ENCODE measurements around the gene TMEM271. TPM values are rescaled to one million over a fixed set of nuclear protein-coding genes. Genes with fewer than 3 reads are reported as not detected.
"Not testable (repeated sequence)": the region's sequence is repeated elsewhere in the genome, so short reads cannot be mapped to it uniquely, and the experiment has no call there.

The TMEM271 gene
- total RNA-seq, 2 experiments from 2014 or later = not detected

DNA sequence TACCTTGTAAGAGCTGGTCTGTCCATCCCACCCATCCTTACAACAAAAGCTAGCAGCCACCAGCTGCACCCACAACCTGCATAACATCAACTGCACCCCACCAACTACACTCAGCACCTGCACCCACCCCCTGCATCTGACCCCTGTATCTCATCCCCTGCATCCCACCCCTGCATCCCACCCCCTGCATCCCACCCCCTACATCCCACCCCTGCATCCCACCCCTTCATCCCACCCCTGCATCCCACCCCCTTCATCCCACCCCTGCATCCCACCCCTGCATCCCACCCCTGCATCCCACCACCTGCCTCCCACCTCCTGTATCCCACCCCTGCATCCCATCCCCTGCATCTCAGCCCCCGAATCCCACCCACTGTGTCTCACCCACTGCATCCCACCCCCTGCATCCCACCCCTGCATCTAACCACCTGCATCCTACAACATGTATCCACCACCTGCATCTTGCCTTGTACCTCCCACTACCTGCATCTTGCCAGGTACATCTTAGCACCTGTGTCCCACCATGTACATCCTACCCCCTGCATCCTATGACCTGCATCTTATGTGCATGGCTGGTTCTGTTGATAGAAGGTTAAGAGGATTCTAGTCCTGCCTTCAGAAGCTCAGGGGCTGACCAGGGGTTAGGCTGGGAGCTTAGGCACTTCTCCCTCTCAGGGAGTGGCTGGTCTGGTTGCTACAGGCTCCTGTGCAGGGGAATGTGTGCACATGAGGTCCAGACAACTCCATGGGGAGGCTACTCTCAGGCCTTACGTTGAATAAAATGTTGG is 9.4 kb downstream of the TMEM271 start:
- Histone ChIP-seq H3K36me3 (ENCODE audit: insufficient read depth, low read length) (no peaks in the 10 kb centered on the region), H3K9me3 (ENCODE audit: control insufficient read depth in 1 of 2, insufficient read depth in 1 of 2, low read length in 2 of 2) (peaks cover 0 to 23% of the 10 kb centered on the region in 2 experiments), H3K27ac (ENCODE audit: low read depth in 1 of 2, low read length in 2 of 2) (no peak overlapping the region), H3K4me3 (ENCODE audit: low read length) (no peak overlapping the region), H3K4me1 (ENCODE audit: insufficient read depth, low read length) (no peaks in the 10 kb centered on the region), H3K27me3 (ENCODE audit: control insufficient read depth in 1 of 2, insufficient read depth in 2 of 2, low read length in 2 of 2) (peaks cover 6 to 10% of the 10 kb centered on the region in 2 experiments)
- H3K9me3 Mint-ChIP-seq = peaks cover 19% of the 10 kb centered on the region
- intact Hi-C loops (cut with DNase I, micrococcal nuclease) = no loop called here
- ChIA-PET POLR2A (no interaction called here), CTCF (no interaction called here)
- ATAC-seq (ENCODE audit: poor library complexity) (no peak), DNase-seq (peak in 1 of 14 experiments; percentile 45)
- H3K36me3 Mint-ChIP-seq (ENCODE audit: low read depth) = no peaks in the 10 kb centered on the region
- H3K27ac Mint-ChIP-seq = no peak overlapping the region
- H3K4me1 Mint-ChIP-seq (ENCODE audit: low read depth) = no peaks in the 10 kb centered on the region
- TF ChIP-seq, protein P1, sequence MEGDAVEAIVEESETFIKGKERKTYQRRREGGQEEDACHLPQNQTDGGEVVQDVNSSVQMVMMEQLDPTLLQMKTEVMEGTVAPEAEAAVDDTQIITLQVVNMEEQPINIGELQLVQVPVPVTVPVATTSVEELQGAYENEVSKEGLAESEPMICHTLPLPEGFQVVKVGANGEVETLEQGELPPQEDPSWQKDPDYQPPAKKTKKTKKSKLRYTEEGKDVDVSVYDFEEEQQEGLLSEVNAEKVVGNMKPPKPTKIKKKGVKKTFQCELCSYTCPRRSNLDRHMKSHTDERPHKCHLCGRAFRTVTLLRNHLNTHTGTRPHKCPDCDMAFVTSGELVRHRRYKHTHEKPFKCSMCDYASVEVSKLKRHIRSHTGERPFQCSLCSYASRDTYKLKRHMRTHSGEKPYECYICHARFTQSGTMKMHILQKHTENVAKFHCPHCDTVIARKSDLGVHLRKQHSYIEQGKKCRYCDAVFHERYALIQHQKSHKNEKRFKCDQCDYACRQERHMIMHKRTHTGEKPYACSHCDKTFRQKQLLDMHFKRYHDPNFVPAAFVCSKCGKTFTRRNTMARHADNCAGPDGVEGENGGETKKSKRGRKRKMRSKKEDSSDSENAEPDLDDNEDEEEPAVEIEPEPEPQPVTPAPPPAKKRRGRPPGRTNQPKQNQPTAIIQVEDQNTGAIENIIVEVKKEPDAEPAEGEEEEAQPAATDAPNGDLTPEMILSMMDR (IDR thresholded peaks at IDR 0.05) = no peak
- no peak overlapping the region for H3K4me3 Mint-ChIP-seq
- H3K27me3 Mint-ChIP-seq = peaks cover 40% of the 10 kb centered on the region

DNA sequence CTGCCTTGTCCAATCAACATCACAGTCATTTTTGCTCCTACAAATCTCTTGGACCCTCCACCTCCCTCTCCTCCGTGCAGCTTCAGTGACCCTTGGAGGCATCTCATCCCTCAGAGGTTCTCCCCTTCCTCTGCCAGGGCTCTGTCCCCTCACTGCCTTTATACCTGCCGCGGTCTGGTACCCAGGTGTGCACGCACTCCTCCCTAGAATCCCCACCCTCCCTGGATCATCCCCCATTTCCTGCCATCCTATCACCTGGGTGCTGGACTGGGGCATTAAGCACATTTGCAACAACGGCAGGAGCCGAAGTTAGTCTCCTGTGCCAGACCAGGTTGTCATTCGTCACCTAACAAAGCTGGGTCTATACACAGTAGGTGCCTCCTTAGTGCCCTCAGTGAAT is 10.1 kb downstream of the TMEM271 start:
- intact Hi-C loops (cut with DNase I, micrococcal nuclease) = no loop called here
- Mint-ChIP-seq H3K27me3 (peaks cover 34% of the 10 kb centered on the region), H3K9me3 (peaks cover 19% of the 10 kb centered on the region), H3K4me3 (no peak overlapping the region), H3K27ac (no peak overlapping the region), H3K4me1 (ENCODE audit: low read depth) (no peaks in the 10 kb centered on the region), H3K36me3 (ENCODE audit: low read depth) (no peaks in the 10 kb centered on the region)
- Histone ChIP-seq H3K9me3 (ENCODE audit: control insufficient read depth in 1 of 2, insufficient read depth in 1 of 2, low read length in 2 of 2) (peaks cover 0 to 28% of the 10 kb centered on the region in 2 experiments), H3K4me3 (ENCODE audit: low read length) (no peak overlapping the region), H3K36me3 (ENCODE audit: insufficient read depth, low read length) (no peaks in the 10 kb centered on the region), H3K27me3 (ENCODE audit: control insufficient read depth in 1 of 2, insufficient read depth in 2 of 2, low read length in 2 of 2) (peaks cover 5 to 6% of the 10 kb centered on the region in 2 experiments), H3K27ac (ENCODE audit: low read depth in 1 of 2, low read length in 2 of 2) (no peak overlapping the region), H3K4me1 (ENCODE audit: insufficient read depth, low read length) (no peaks in the 10 kb centered on the region)
- ChIA-PET POLR2A (no interaction called here), CTCF (no interaction called here)
- DNase-seq (no peak), ATAC-seq (ENCODE audit: poor library complexity) (no peak)
- TF ChIP-seq, protein P1 (IDR thresholded peaks at IDR 0.05) = no peak

DNA sequence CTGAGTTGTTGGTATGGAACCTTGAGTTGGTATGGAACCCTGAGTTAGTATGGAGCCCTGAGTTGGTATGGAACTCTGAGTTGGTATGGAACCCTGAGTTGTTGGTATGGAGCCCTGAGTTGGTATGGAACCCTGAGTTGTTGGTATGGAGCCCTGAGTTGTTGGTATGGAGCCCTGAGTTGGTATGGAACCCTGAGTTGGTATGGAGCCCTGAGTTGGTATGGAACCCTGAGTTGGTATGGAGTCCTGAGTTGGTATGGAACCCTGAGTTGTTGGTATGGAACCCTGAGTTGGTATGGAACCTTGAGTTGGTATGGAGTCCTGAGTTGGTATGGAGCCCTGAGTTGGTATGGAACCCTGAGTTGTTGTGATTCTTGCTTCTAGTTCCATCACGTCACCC is 10.5 kb downstream of the TMEM271 start:
- H3K4me1 ChIP-seq (ENCODE audit: insufficient read depth, low read length); H3K27ac Mint-ChIP-seq; H3K36me3 ChIP-seq (ENCODE audit: insufficient read depth, low read length); POLR2A ChIA-PET; H3K36me3 Mint-ChIP-seq (ENCODE audit: low read depth); H3K27ac ChIP-seq (ENCODE audit: low read depth in 1 of 2, low read length in 2 of 2); intact Hi-C loops (cut with DNase I, micrococcal nuclease); H3K4me1 Mint-ChIP-seq (ENCODE audit: low read depth); CTCF ChIA-PET; H3K27me3 ChIP-seq (ENCODE audit: control insufficient read depth in 1 of 2, insufficient read depth in 2 of 2, low read length in 2 of 2); H3K4me3 ChIP-seq (ENCODE audit: low read length); DNase-seq; ATAC-seq (ENCODE audit: poor library complexity); H3K4me3 Mint-ChIP-seq: not testable (repeated sequence)
- peaks cover 0 to 28% of the 10 kb centered on the region in 2 experiments for H3K9me3 ChIP-seq (ENCODE audit: control insufficient read depth in 1 of 2, insufficient read depth in 1 of 2, low read length in 2 of 2)
- Mint-ChIP-seq H3K9me3 (peaks cover 19% of the 10 kb centered on the region), H3K27me3 (peaks cover 32% of the 10 kb centered on the region)

DNA sequence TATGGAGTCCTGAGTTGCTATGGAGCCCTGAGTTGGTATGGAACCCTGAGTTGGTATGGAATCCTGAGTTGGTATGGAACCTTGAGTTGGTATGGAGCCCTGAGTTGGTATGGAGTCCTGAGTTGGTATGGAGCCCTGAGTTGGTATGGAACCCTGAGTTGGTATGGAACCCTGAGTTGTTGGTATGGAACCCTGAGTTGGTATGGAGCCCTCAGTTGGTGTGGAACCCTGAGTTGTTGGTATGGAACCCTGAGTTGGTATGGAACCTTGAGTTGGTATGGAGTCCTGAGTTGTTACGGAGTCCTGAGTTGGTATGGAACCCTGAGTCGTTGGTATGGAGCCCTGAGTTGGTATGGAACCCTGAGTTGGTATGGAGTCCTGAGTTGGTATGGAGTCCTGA is 13.6 kb downstream of the TMEM271 start:
- H3K4me3 ChIP-seq (ENCODE audit: low read length); H3K4me3 Mint-ChIP-seq; DNase-seq; H3K27ac ChIP-seq (ENCODE audit: low read depth in 1 of 2, low read length in 2 of 2); intact Hi-C loops (cut with DNase I, micrococcal nuclease); H3K36me3 Mint-ChIP-seq (ENCODE audit: low read depth); H3K36me3 ChIP-seq (ENCODE audit: insufficient read depth, low read length); H3K27ac Mint-ChIP-seq; ATAC-seq (ENCODE audit: poor library complexity); CTCF ChIA-PET; POLR2A ChIA-PET; H3K27me3 ChIP-seq (ENCODE audit: control insufficient read depth in 1 of 2, insufficient read depth in 2 of 2, low read length in 2 of 2); H3K4me1 Mint-ChIP-seq (ENCODE audit: low read depth); H3K4me1 ChIP-seq (ENCODE audit: insufficient read depth, low read length): not testable (repeated sequence)
- H3K27me3 Mint-ChIP-seq = peaks cover 18% of the 10 kb centered on the region
- H3K9me3 ChIP-seq (ENCODE audit: control insufficient read depth in 1 of 2, insufficient read depth in 1 of 2, low read length in 2 of 2) = peaks cover 0 to 26% of the 10 kb centered on the region in 2 experiments
- H3K9me3 Mint-ChIP-seq = peaks cover 21% of the 10 kb centered on the region

Measured in CD4-positive, alpha-beta T cell (primary cell).